ENCODE data around the gene MRPS25.

Gene MRPS25

GRCh38 chr3:15081960-15082664 lies 17.0 kb upstream of the MRPS25 start:
- DNase-seq: no peak

DNA sequence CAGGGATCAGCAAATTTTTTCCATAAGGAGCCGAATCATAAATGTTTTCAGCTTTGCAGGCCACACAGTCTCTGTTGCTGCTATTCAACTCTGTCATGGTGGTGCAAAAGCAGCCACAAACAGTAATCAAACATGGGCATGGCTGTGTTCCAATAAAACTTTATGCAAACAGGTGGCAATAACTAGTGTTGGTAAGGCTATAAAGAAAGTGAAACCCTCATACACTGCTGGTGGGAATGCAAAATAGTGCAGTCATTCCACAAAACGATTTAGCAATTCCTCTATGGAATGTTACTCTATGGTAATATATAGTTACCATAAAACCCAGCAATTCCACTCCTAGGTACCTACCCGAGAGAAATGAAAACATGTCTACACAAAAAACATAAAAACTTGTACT lies 14.0 kb upstream of the MRPS25 start:
- no peak for DNase-seq

DNA sequence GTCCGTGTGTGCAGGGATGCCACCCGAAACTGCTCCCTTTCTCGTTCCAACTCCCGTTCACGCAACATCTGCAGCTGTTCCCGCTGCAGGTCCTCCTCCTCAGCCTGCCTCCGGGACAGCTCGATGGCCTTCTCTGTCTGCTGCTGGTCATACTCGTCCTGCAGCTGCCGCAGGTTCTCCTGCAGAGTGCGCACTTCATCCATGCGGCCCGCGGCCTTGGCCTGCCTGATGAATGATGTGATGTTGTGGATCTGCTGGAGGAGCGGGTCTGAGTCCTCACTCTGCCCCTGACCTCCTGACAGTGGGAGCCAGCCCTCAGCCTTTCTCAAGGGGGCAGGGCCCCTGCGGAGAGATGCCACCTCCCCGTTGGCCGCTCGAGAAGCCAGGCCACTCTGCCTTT lies 9.4 kb upstream of the MRPS25 start:
- no peak for DNase-seq

DNA sequence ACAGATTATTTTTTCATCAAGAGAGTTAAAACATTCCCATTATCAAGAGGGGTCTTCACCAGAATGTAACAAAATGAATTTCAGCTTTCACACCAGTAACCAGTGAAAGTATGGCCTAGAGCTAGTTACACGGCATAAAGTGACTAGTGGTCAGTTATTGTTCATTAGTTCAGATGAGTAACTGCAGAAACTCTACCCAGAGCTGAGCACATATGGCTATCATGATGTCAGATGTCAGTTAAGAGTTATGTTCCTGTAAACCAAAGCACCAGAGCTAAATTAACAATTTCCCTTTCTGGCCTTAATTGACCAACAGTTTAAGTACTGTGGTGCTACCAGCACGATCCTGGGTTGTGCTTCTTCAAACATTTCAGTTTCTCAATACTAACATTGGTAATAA lies 6.6 kb upstream of the MRPS25 start:
- no peak for DNase-seq

GRCh38 chr3:15069441-15069840 lies 4.3 kb upstream of the MRPS25 start:
- DNase-seq: no peak

DNA sequence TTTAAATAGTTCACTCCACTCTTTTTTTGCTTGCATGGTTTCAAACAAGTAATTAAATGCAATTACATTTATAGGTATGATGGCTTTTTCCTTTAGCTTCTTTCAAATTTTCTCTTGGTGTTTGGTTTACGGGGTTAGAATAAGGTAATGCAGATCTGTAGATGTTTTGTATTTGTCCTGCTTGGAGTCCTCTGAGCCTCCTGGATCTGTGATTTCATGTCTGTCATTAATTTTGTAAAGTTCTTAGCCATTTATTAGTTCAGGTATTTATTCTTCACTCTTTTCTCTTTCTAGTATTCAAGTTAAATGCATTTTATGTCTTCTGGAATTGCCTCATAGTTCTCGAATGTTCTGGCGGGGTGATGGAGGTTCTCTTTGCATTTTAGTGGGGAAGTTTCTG lies 1.4 kb upstream of the MRPS25 start:
- no peak for DNase-seq

DNA sequence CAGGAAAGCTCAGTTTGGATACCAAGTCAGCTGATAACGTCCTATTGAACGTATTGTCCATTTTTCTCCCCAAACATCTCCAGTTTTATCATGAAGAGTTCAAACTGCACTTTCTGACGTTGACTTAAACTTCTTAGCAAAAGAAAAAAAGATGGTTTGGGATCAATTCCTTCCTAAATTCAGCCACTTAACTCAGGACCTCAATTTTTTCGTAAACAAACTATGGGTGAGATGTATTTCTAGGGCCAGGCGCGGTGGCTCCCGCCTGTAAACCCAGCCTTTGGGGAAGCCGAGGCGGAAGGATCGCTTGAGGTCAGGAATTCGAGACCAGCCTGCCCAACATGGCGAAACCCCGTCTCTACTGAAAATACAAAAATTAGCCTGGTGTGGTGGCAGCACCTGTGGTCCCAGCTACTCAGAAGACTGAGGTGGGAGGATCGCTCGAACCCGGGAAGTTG lies 464 bp upstream of the MRPS25 start:
- DNase-seq: no peak

DNA sequence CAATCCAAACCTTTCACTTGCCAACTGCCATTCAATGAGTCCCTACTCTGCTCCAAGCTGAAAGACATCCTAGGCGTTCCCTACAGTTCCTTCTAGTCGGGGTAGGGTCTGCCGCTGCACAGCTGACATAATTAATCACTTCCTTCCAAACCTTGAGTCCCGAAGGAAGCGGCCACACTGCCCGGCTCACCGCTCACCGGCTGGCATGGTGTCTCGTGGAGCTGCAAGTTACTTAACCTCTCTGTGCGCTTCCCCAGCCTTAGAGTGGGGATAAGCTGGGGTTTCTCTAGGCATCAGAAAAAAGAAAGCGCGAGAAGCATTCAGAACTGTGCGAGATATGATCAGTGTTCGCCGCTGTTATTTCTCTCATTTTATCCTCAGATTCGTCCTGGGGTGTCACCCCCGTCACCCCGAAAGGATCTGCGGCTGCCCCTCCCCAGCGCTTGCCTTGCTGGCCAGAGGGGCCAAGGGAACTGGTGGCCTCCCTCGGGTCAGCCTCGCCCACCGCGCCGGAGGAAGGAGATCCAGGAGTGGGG lies 748 bp downstream of the MRPS25 start:
- peak; percentile 12 to 18 for DNase-seq

GRCh38 chr3:15063656-15064286 lies 1.3 kb downstream of the MRPS25 start:
- no peak for DNase-seq

GRCh38 chr3:15063238-15063637 lies 1.9 kb downstream of the MRPS25 start:
- no peak for DNase-seq

GRCh38 chr3:15060029-15060428 lies 5.1 kb downstream of the MRPS25 start:
- no peak for DNase-seq

DNA sequence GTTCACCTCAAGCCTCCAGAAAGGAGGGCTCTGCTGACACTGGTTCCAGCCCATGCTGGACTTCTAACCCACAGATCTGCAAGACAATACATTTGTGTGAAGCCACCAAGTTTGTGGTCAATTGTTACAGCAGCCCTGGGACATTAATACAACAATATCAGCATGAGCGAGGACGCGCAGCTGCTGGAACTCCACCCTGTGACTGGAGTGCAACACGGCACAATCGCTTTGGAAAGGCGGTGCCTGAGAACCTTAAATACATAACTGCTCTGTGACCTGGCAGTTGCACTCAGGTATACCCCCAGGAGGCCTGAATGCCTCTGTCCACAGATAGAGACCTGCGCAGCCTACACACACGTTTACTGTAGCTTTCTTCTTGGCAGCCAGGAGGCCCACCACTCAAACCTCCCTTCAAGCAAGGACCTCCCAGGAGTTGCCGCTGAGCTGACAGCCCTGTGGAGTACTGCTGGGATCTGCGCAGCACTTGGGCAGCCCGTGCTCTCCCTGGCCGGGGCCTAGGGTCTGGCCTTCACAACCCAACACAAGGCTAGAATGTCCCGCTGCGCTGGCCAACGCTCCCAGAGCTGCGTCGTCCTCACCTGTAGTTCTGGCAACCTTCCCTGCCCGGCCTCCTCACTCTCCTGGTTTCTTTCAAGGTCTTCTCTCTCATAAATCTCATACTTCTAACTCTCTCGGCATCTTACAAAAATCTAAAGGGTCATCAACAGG lies 8.3 kb downstream of the MRPS25 start:
- DNase-seq: no peak

DNA sequence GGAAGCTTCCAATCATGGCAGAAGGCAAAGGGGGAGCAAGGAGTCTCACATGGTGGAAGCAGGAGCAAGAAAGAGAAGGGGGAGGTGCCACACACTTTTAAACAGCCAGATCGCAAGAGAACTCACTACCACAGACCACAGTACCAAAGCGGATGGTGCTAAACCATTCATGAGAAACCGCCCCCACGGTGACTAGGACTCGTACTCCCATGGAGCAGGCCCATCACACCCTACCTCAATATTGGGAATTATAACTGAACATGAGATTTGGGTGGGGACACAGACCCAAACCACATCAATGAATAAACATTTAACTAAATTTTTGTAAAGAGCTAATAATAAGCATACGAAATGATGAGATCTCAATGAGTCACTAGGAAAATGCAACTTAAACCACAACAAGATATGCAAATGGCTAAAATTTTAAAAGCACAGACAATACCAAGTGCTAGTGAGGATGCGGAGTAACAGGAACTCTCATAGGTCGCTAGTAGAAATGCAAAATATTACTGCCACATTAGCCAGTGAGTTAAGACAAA lies 10.0 kb downstream of the MRPS25 start:
- peak; percentile 52 to 55 for DNase-seq

- no peak for DNase-seq
Observed at GRCh38 chr3:15053541-15053940, 11.6 kb downstream of the MRPS25 start.

- no peak for DNase-seq
Observed at GRCh38 chr3:15052335-15053242, 12.5 kb downstream of the MRPS25 start.

DNA sequence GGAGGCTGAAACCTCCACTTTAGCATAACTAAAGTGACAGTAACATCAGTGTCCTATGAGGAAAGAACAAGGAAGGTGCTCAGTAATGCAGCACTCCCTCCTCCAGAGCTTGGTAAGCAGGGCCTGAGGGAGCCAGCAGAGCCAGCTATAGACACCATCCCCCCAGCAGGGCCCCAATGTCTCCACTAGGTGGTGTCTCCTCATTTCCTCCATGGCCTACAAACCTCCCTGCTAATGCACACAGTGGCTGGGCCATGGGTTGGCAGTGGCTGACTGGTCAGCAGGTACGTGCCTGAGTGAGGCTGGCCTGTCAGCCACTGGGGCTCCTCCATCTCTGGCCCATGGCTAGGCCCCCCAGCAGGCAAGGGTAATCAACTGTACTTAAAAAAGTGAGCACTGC lies 13.6 kb downstream of the MRPS25 start:
- DNase-seq: peak; percentile 23 to 39

GRCh38 chr3:15050405-15051092 lies 14.6 kb downstream of the MRPS25 start:
- no peak for DNase-seq

DNA sequence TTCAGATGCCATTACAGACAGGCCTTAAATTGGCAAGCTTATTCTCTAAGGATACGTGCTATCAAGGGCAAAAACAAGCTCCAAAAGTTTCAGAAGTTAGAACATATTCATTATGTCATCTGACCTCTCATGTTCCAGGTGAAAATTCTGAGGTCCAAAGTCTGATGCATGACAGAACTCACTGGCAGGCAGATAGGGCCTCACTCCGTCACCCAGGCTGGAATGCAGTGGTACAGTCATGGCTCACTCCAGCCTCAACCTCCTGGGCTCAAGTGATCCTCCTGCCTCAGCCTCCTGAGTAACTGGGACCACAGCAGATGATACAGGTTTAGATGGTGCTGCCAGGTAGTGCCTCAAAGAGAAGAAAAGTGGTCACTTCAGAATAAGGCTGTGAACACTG lies 15.5 kb downstream of the MRPS25 start:
- DNase-seq: no peak

GRCh38 chr3:15045667-15046066 lies 19.4 kb downstream of the MRPS25 start:
- DNase-seq: no peak

GRCh38 chr3:15044326-15044725 lies 20.8 kb downstream of the MRPS25 start:
- no peak for DNase-seq

DNA sequence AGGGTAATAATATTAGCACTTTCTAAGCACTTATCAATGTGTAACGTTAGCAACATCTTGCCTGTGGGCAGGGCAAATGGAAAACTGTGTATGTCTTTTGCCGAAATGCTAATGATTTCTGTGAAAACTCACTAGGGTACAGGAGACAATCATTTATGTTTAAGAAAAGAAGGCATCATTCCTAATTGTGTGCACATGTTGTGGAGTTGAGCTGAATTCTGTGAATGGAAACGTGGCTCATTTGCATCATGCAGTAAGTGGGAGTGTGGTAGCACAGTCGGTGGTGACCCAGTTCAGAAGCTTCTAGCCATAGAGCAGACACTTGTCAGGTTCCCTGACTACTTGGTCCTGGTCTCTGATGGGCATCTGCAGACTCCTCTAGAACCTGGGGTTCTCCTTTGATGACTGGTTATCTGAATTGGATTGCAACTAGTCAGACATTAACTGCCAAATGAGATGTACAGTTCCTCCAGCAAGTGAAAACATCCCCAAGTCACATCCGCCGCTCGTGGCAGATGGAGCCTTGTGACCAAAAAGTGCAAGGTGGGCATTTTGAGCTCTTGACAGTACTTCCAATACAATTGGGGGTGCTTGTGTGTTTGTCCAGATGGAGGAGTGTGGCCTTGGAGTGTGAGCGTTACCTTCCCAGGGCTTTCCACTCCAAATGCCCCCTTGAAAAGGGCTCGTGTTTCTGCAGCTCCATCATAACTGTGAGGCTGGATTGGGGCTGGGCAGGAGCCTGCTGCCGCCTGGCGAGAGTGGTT lies 21.5 kb downstream of the MRPS25 start:
- DNase-seq: no peak

Measured in stimulated activated CD4-positive, alpha-beta T cell treated with anti-CD3 and anti-CD28 coated beads, Interleukin-2, amount 100 ng/mL, for 48 hours (primary cell).